ENCODE results near the gene PPP2R5C.

The PPP2R5C gene

GRCh38 chr14:101817501-101818001, 56.0 kb downstream of the PPP2R5C start:
- DNase-seq: no peak

GRCh38 chr14:101819251-101819990, 57.9 kb downstream of the PPP2R5C start:
- DNase-seq: no peak

- DNase-seq: no peak
Measured at GRCh38 chr14:101820283-101820798, 58.8 kb downstream of the PPP2R5C start.

GRCh38 chr14:101821528-101821927, 60.0 kb downstream of the PPP2R5C start:
- DNase-seq: no peak

GRCh38 chr14:101823066-101823465, 61.6 kb downstream of the PPP2R5C start:
- DNase-seq: no peak

GRCh38 chr14:101823511-101824120, 62.1 kb downstream of the PPP2R5C start:
- no peak for DNase-seq

GRCh38 chr14:101824339-101824727, 62.8 kb downstream of the PPP2R5C start:
- peak; percentile 37 to 86 (median 64) for DNase-seq

GRCh38 chr14:101825797-101826196, 64.3 kb downstream of the PPP2R5C start:
- DNase-seq: no peak

GRCh38 chr14:101826351-101826750, 64.8 kb downstream of the PPP2R5C start:
- DNase-seq: peak in 2 of 4 experiments; percentile 34 to 35

GRCh38 chr14:101827286-101827685, 65.8 kb downstream of the PPP2R5C start:
- DNase-seq: no peak

GRCh38 chr14:101828046-101828445, 66.5 kb downstream of the PPP2R5C start:
- DNase-seq: no peak

- no peak for DNase-seq
Measured at GRCh38 chr14:101830271-101830670, 68.8 kb downstream of the PPP2R5C start.

GRCh38 chr14:101833045-101833444, 71.5 kb downstream of the PPP2R5C start:
- DNase-seq: no peak

GRCh38 chr14:101834397-101834796, 72.9 kb downstream of the PPP2R5C start:
- DNase-seq: no peak

- no peak for DNase-seq
Measured at GRCh38 chr14:101834800-101835547, 73.5 kb downstream of the PPP2R5C start.

- no peak for DNase-seq
Measured at GRCh38 chr14:101835566-101835965, 74.1 kb downstream of the PPP2R5C start.

- no peak for DNase-seq
Measured at GRCh38 chr14:101836135-101836534, 74.6 kb downstream of the PPP2R5C start.

GRCh38 chr14:101838476-101838875, 77.0 kb downstream of the PPP2R5C start:
- no peak for DNase-seq

GRCh38 chr14:101839236-101839635, 77.7 kb downstream of the PPP2R5C start:
- no peak for DNase-seq

- no peak for DNase-seq
Measured at GRCh38 chr14:101839661-101840060, 78.2 kb downstream of the PPP2R5C start.

GRCh38 chr14:101840649-101841369, 79.3 kb downstream of the PPP2R5C start:
- no peak for DNase-seq

- DNase-seq: no peak
Measured at GRCh38 chr14:101843038-101843437, 81.5 kb downstream of the PPP2R5C start.
